ENCODE measurements around the gene OLIG1. TPM values are rescaled to one million over a fixed set of nuclear protein-coding genes. Genes with fewer than 3 reads are reported as not detected.

The OLIG1 gene
- polyA plus RNA-seq, 3 donors = 20.0 to 51.0 (median 40.7) TPM

- H3K36me3 ChIP-seq (replicated peaks in 1 of 2; ENCODE audit: control insufficient read depth in 1 of 2, insufficient read depth in 2 of 2, low read length in 2 of 2) = no peaks in the 10 kb centered on the region
- no peak overlapping the region for H3K9ac ChIP-seq (ENCODE audit: insufficient read depth, low read length, poor library complexity, severe bottlenecking)
- H3K4me2 ChIP-seq (replicated peaks; ENCODE audit: extremely low read depth, low read length, poor library complexity, severe bottlenecking) = no peak overlapping the region
- no peak overlapping the region for H3K4me3 ChIP-seq (replicated peaks in 1 of 3; ENCODE audit: low read depth in 2 of 3, low read length in 3 of 3)
- peaks cover 9% of the 10 kb centered on the region for H3K79me2 ChIP-seq (ENCODE audit: insufficient read depth, low read length)
- H3K27me3 Mint-ChIP-seq (ENCODE audit: low read depth in 3 of 3) = peaks cover 22 to 34% (median 31%) of the 10 kb centered on the region in 3 donors
- 91% methylated on average over 5 of the region's 11 CpGs for WGBS (ENCODE audit: insufficient coverage)
- peaks cover 3% of the 10 kb centered on the region for H4K20me1 ChIP-seq (ENCODE audit: insufficient read depth, low read length)
- no peaks in the 10 kb centered on the region for H3K9me3 ChIP-seq (replicated peaks in 1 of 2; ENCODE audit: control insufficient read depth in 1 of 2, insufficient read depth in 1 of 2, low read length in 2 of 2)
- peaks cover 35% of the 10 kb centered on the region for H3K4me1 Mint-ChIP-seq
- no peak for DNase-seq
- intact Hi-C loops (cut with micrococcal nuclease) = no loop called here
- H3K27ac ChIP-seq (ENCODE audit: low read depth in 1 of 2, low read length in 2 of 2) = no peak overlapping the region
- H2AFZ ChIP-seq (ENCODE audit: insufficient read depth, low read depth, low read length, poor library complexity, severe bottlenecking) = no peak overlapping the region
- peaks cover 7 to 14% of the 10 kb centered on the region in 2 donors for H3K36me3 Mint-ChIP-seq
- H3K9me3 Mint-ChIP-seq = peaks cover 0 to 2% (median 0%) of the 10 kb centered on the region in 7 donors
- no peak for TF ChIP-seq CTCF (IDR thresholded peaks at IDR 0.05)
- peaks cover 12 to 26% of the 10 kb centered on the region in 2 donors for H3K4me1 ChIP-seq (ENCODE audit: control insufficient read depth in 1 of 2, insufficient read depth in 2 of 2, low read length in 2 of 2)
- no peak overlapping the region for H3K4me3 Mint-ChIP-seq
- H3K27ac Mint-ChIP-seq = no peak overlapping the region
- H3K27me3 ChIP-seq (ENCODE audit: control insufficient read depth in 2 of 2, insufficient read depth in 2 of 2, low read length in 2 of 2) = peaks cover 4 to 38% of the 10 kb centered on the region in 2 donors
These were observed 6.8 kb downstream of the OLIG1 start for GRCh38 chr21:33076600-33077329.

DNA sequence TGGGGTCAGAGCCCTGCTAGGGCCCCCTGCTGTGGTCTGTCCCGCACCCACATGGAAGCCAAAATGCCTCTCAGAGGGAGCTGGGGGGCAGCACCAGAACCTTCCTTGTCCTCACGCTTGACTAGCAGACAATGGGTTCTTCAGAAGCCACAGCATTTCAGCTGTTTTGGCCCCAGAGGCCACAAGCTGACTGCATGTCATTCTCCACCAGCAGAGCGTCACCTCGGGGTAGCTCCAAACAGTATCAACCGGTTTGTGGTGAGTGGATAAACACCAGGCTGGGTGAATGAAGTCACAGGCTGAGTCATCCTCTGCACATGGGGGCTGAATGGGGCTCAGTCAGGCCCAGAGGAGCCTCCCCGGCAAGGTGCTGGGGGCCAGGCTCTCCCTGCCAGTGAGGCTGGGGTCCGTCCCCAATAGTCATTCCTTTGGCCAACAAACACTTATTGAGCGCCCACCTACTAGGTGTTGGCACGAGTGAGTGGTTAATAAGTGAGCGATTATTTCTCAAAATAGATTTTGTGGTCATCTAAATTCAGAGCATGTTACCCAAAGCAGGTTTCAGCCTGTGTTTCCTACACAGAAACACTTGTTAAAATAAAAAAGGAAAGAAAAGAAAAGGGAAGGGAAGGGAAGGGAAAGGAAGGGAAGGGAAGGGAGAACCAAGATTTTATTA lies 9.1 kb downstream of the OLIG1 start:
- Mint-ChIP-seq H3K36me3 (peaks cover 0 to 2% of the 10 kb centered on the region in 2 donors), H3K27ac (peak overlapping the region; percentile 50 to 87 (median 71)), H3K4me3 (peak overlapping the region in 1 of 2 donors; percentile 53), H3K4me1 (peaks cover 31% of the 10 kb centered on the region), H3K9me3 (peaks cover 0 to 2% (median 0%) of the 10 kb centered on the region in 7 donors), H3K27me3 (ENCODE audit: low read depth in 3 of 3) (peaks cover 15 to 20% (median 16%) of the 10 kb centered on the region in 3 donors)
- no peaks in the 10 kb centered on the region for H4K20me1 ChIP-seq (ENCODE audit: insufficient read depth, low read length)
- H3K36me3 ChIP-seq (replicated peaks in 1 of 2; ENCODE audit: control insufficient read depth in 1 of 2, insufficient read depth in 2 of 2, low read length in 2 of 2) = no peaks in the 10 kb centered on the region
- 10% methylated on average over 5 of the region's 10 CpGs for WGBS (ENCODE audit: insufficient coverage)
- H2AFZ ChIP-seq (ENCODE audit: insufficient read depth, low read depth, low read length, poor library complexity, severe bottlenecking) = peak overlapping the region; percentile 30
- no peaks in the 10 kb centered on the region for H3K79me2 ChIP-seq (ENCODE audit: insufficient read depth, low read length)
- intact Hi-C loops (cut with micrococcal nuclease) = no loop called here
- no peak overlapping the region for H3K9ac ChIP-seq (ENCODE audit: insufficient read depth, low read length, poor library complexity, severe bottlenecking)
- H3K4me2 ChIP-seq (replicated peaks; ENCODE audit: extremely low read depth, low read length, poor library complexity, severe bottlenecking) = no peak overlapping the region
- H3K4me3 ChIP-seq (replicated peaks in 1 of 3; ENCODE audit: low read depth in 2 of 3, low read length in 3 of 3) = no peak overlapping the region
- peaks cover 10 to 14% of the 10 kb centered on the region in 2 donors for H3K4me1 ChIP-seq (ENCODE audit: control insufficient read depth in 1 of 2, insufficient read depth in 2 of 2, low read length in 2 of 2)
- H3K27me3 ChIP-seq (ENCODE audit: control insufficient read depth in 2 of 2, insufficient read depth in 2 of 2, low read length in 2 of 2) = peaks cover 0 to 19% of the 10 kb centered on the region in 2 donors
- peak; percentile 75 to 85 (median 77) for DNase-seq
- TF ChIP-seq CTCF (IDR thresholded peaks at IDR 0.05) = peak; percentile 8
- H3K27ac ChIP-seq (ENCODE audit: low read depth in 1 of 2, low read length in 2 of 2) = peak overlapping the region in 1 of 2 donors; percentile 14
- H3K9me3 ChIP-seq (replicated peaks in 1 of 2; ENCODE audit: control insufficient read depth in 1 of 2, insufficient read depth in 1 of 2, low read length in 2 of 2) = no peaks in the 10 kb centered on the region
